Ishikawa (cell line): ENCODE measurements around the gene MRPL43.
A peak's percentile ranks its signal among the peaks of the same experiment; 100 is the strongest.

ENCODE experiments used
- CEBPB ChIP-seq: IDR thresholded peaks from 2 replicates; pipeline ENCODE4 v1.6.1; 2012
- CREB1 ChIP-seq: IDR thresholded peaks from 2 replicates; pipeline ENCODE4 v1.6.1; 2012; ENCODE audit warnings: low read depth
- EGR1 ChIP-seq: IDR thresholded peaks from 2 replicates; pipeline ENCODE4 v1.6.1; 2012
- EP300 ChIP-seq: IDR thresholded peaks from 2 replicates; pipeline ENCODE4 v1.6.1; 2012; ENCODE audit warnings: borderline replicate concordance
- FOXM1 ChIP-seq: IDR thresholded peaks from 2 replicates; pipeline ENCODE4 v1.6.1; 2012; ENCODE audit warnings: low read depth, borderline replicate concordance
- MAX ChIP-seq: IDR thresholded peaks from 2 replicates; pipeline ENCODE4 v1.6.1; 2012
- NFIC ChIP-seq: IDR thresholded peaks from 2 replicates; pipeline ENCODE4 v1.6.1; 2012
- RAD21 ChIP-seq: IDR thresholded peaks from 2 replicates; pipeline ENCODE4 v1.6.1; 2012; ENCODE audit warnings: low read depth
- TAF1 ChIP-seq: IDR thresholded peaks from 2 replicates; pipeline ENCODE4 v1.6.1; 2012; ENCODE audit warnings: low read depth, mild to moderate bottlenecking
- TCF12 ChIP-seq: IDR thresholded peaks from 2 replicates; pipeline ENCODE4 v1.6.1; 2012; ENCODE audit warnings: low read depth
- TEAD4 ChIP-seq: IDR thresholded peaks from 2 replicates; pipeline ENCODE4 v1.6.1; 2012
- USF1 ChIP-seq: IDR thresholded peaks from 2 replicates; pipeline ENCODE4 v1.6.1; 2012
- YY1 ChIP-seq: IDR thresholded peaks from 2 replicates; pipeline ENCODE4 v1.6.1; 2012; ENCODE audit warnings: low read depth
- ZBTB7A ChIP-seq: IDR thresholded peaks from 2 replicates; pipeline ENCODE4 v1.6.1; 2012; ENCODE audit warnings: low read depth
- TF ChIP-seq, protein P1 (sequence below): IDR thresholded peaks from 2 replicates; pipeline ENCODE4 v1.6.1; 2012; ENCODE audit warnings: low read depth, mild to moderate bottlenecking

MRPL43 gene

DNA sequence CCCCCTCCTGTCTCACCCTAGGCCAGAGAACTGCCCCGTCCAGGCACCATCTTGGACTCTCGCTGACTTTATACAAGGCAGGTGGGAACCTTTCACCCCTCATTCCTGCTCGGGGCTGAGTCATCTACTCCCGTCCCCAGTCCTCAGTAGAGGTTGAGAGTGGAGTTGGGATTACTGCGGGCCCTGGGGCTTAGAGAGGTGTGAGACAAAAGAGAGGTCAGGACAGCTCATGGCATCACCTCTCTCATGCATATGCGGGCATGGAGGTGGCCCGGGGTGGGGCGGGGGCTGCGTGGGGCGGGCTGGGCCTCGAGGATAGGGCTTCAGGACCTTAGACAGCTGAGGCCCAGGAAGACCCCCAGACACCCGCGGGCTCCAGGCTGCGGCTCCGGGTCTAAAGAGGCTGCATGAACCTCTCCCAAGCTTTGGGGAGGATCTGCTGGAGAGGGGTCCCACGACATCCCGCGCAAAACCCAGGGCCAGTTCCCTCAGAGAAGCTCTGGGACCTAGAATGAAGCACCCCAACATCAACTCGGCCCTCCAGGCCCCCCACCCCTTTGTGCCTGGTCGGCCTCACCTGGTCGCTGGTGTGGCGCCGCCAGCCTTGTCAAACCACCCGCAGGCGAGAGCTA is 43.3 kb upstream of the MRPL43 start:
- TF ChIP-seq ZBTB7A (peak; percentile 50; the same call in 1 of the 2 replicates), TAF1 (no peak)

DNA sequence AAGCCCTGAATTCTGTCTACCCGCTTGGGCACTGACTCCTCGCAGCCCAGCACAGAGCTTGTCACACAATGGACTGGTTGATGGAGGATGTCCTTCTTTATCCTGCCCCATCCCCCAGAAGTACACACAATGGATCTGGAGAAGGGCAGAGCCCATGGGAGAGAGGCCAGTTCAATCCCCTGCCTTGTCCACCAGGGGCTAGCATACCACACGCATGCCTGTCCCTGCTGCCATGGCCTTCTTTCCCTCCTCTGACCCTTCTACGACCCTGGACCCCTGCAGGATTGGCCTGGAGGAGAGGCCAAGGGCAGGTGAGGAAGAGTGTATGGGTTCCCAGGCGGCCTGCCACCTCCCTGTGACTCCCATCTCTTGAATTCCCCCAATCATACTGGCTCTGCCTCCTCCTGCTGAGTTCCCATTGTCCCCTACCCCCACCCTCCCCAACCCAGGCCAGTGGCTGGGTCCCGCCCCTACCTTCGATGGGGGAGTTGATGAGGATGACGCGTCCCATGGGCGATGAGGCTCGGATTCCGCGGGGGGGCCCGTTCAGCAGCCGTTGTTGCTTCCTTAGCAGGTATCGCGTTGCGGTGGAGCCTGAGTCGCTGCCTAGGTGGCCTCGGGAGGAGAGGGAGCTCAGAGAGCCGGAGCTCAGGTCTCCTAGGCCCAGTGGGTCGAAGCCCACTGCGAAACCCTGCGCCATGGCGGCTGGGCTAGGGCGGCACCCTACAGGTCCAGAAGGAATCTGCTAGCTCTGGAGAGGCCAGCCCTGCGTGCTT is 42.4 kb upstream of the MRPL43 start:
- TF ChIP-seq FOXM1: no peak
- TF ChIP-seq TEAD4: no peak
- no peak for TF ChIP-seq TCF12
- no peak for TF ChIP-seq CEBPB
- no peak for TF ChIP-seq MAX
- TF ChIP-seq USF1: no peak
- TF ChIP-seq CREB1: no peak
- no peak for TF ChIP-seq ZBTB7A
- TF ChIP-seq, protein P1, sequence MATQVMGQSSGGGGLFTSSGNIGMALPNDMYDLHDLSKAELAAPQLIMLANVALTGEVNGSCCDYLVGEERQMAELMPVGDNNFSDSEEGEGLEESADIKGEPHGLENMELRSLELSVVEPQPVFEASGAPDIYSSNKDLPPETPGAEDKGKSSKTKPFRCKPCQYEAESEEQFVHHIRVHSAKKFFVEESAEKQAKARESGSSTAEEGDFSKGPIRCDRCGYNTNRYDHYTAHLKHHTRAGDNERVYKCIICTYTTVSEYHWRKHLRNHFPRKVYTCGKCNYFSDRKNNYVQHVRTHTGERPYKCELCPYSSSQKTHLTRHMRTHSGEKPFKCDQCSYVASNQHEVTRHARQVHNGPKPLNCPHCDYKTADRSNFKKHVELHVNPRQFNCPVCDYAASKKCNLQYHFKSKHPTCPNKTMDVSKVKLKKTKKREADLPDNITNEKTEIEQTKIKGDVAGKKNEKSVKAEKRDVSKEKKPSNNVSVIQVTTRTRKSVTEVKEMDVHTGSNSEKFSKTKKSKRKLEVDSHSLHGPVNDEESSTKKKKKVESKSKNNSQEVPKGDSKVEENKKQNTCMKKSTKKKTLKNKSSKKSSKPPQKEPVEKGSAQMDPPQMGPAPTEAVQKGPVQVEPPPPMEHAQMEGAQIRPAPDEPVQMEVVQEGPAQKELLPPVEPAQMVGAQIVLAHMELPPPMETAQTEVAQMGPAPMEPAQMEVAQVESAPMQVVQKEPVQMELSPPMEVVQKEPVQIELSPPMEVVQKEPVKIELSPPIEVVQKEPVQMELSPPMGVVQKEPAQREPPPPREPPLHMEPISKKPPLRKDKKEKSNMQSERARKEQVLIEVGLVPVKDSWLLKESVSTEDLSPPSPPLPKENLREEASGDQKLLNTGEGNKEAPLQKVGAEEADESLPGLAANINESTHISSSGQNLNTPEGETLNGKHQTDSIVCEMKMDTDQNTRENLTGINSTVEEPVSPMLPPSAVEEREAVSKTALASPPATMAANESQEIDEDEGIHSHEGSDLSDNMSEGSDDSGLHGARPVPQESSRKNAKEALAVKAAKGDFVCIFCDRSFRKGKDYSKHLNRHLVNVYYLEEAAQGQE: no peak
- TF ChIP-seq YY1: no peak

DNA sequence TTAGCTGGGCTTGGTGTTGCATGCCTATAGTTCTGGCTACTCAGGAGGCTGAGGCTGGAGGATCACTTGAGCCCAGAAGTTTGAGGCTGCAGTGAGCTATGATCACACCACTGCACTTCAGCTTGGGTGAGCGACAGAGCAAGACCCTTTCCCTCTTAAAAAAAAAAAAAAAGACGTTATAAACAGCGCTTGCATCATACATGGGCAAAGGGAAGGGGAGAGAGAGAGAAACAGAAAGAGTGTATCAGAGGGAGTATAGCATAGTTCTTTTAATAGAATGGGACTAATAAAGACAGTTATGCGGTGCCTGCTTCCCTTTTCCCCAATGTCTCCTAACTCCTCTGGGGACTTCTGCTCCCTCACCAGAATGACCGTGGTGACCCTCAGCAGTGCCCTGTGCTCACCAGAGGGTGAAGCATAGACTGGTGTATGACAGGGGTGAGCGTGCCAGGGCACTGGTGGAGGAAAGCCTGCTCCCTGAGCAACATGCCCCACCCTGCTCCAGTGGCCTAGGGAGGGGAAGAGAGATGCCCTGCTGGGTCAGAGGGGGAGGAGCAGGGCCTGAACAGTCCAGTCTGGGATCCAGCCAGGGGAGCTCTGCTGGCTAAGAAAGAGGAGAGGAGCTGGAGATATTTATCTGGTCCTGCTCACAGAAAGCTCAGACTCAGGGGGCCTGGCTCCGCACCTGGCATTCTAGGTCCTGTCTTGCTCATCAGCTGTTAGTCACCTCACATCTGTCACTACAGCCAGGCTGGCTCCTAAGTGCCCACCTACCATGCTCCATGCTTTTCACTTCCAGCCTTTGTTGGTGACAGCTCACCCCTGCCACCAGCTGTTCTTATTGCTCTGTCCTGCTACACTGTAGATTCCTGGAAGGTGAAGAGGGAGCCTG is 41.4 kb upstream of the MRPL43 start:
- TF ChIP-seq EP300 (peak; percentile 35; the same call in 1 of the 2 replicates), TEAD4 (no peak), NFIC (0 out of 2 replicates have a peak, but pooled peaks have one; percentile 32)

DNA sequence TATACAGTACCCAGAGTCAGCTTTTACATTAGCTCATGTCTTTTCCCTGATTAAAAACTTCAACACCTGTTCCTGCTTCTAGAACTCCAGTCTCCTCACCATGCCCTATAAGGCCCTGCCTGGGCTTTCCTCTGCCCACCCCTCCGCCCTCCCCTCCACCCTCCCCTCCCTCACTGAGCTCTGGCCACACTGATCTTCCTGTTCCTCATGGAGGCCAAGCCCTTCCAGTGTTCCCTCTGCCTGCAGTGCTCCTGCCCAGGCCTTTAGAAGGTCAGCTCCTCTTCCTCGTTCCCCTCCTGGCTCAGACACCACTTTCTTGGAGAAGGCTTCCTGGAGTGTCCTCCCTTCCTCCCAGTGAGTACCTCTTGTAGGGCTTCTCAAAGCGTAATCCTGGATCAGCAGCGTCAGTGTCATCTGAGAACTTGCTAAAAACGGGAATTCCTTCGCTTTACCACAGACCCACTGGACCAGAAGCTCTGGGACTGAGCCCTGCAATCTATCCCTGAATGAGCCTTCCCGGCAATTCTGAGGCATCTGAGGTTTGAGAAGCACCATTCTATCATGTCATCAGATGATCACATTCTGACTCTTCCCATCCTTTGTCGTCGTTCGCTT is 39.9 kb upstream of the MRPL43 start:
- TF ChIP-seq MAX (no peak), CREB1 (no peak), TAF1 (no peak), NFIC (no peak), FOXM1 (no peak), RAD21 (no peak), USF1 (no peak), EGR1 (no peak), ZBTB7A (no peak), EP300 (no peak), YY1 (no peak), TEAD4 (no peak), TCF12 (no peak), CEBPB (no peak)
- TF ChIP-seq, protein P1: no peak

GRCh38 chr10:101022967-101023705 is 35.8 kb upstream of the MRPL43 start:
- TF ChIP-seq TCF12: no peak
- no peak for TF ChIP-seq USF1
- no peak for TF ChIP-seq CEBPB
- no peak for TF ChIP-seq ZBTB7A
- TF ChIP-seq, protein P1: no peak
- TF ChIP-seq MAX: no peak
- TF ChIP-seq CREB1: no peak
- no peak for TF ChIP-seq TEAD4
